Motor neuron (in vitro differentiated cells): Measurements from ENCODE around the gene UGT1A10. TPM values are rescaled to one million over a fixed set of nuclear protein-coding genes. Genes with fewer than 3 reads are reported as not detected.

ENCODE experiments used
- ATAC-seq, 8 experiments: fragments of 200-7000 bp; cut with Tn5 transposase; replicated peaks in 6 of 8; 2 replicates each; pipeline ENCODE4 v1.8.0; 2021; ENCODE audit warnings: mild to moderate bottlenecking in 8 of 8, moderate library complexity in 8 of 8
- H3K27ac ChIP-seq, 2 donors: fragments of 250-450 bp; sonication (Bioruptor Pico); 2 replicates each; pipeline ENCODE4 v1.9.0; 2021; ENCODE audit warnings: antibody characterized with exemption in 2 of 2, mild to moderate bottlenecking in 2 of 2, moderate library complexity in 1 of 2
- H3K4me1 ChIP-seq, 2 donors: fragments of 250-450 bp; sonication (Bioruptor Pico); replicated peaks in 1 of 2; 2 replicates each; pipeline ENCODE4 v1.6.1; 2021; ENCODE audit warnings: antibody characterized with exemption in 2 of 2, mild to moderate bottlenecking in 2 of 2, moderate library complexity in 1 of 2
- H3K4me3 ChIP-seq, 5 donors: fragments of 250-450 bp; sonication (Bioruptor Pico); 2 replicates each; pipeline ENCODE4 v1.9.0; 2021; ENCODE audit warnings: antibody characterized with exemption in 5 of 5, mild to moderate bottlenecking in 5 of 5, moderate library complexity in 4 of 5
- WGBS, 10 experiments: fragments of 450-650 bp; shearing (Covaris generic); methylation state at CpG; one replicate each; pipeline ENCODE4 v1.0.0; 2022; 5-methylcytosine and 5-hydroxymethylcytosine counted together
- in situ Hi-C, 9 experiments: fragments of 400-800 bp; cut with MboI; loops; one replicate each; pipeline ENCODE4 v1.15.0; 2021; ENCODE audit warnings: low sequenced_read_pairs in 9 of 9, low pct_unique_long_range_greater_than_20kb in 2 of 9; ENCODE audit not compliant: unreplicated experiment in 9 of 9
- total RNA-seq, 8 experiments: library from RNA; unstranded; fragments of 300-600 nt; gene quantifications; 2 replicates each; pipeline versions ENCODE4 v1.2.3 to v1.2.4, GENCODE V29; 2022

UGT1A10 gene
- total RNA-seq, 8 experiments from 2014 or later: 0.14 to 11.1 (median 0.40) TPM; not detected in 3

DNA sequence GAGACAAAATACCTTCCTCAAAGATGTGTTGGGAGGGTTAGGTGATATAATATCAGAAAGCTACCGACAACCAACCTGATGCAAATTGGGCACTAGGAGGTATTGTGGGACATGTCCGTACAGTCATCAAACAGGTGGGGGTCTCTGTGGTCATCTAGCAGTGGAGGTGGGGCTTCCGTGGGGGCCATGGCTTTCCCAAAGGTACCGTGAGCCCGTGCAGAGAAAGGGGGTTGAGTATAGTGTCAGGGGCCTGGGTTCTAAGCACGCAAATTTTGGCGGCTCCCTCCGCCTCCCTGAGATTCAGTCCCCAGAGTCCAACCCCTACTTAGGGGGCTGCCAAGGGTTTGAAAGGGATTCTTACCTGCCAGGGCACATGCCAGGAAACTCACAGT, 185.5 kb downstream of the UGT1A10 start:
- WGBS, 10 experiments: 60 to 89% (median 82%) methylated on average over 1 to 7 of the region's 8 CpGs; no CpG with 5 or more reads in 7 of the 10 experiments

DNA sequence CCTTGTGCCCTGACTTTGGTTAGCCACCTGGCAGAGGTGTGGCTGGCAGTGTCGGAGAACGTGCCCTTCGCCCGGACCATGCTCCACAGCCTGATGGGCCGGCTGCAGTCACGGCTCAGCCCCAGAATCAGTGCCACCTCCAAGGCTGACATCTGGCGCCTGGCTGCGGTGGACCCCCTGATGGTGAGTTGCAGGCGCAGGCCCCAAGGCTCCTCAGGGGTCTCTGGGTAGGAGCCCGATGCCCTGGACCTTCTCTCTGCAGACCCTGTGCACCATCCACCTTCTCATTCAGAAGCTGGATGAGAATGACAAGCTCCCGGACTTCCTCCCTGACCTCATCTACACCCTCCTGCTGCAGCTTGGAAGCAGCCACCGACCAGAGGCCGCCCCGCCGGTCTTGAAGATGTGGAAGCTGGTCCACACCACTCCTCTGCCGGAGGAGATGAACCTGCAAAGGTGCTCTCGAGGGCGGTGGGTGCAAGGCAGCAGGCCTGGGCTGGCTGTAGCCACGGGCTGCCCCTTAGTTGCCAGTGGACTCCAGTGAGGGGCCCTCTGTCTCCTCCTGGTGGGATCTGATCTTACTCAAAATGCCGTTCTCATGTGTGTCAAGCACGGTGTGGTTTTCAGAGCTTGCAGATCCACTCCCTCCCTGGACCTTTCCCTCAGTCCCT, 186.0 kb downstream of the UGT1A10 start:
- WGBS, 10 experiments: 63 to 100% (median 92%) methylated on average over 1 to 3 of the region's 21 CpGs; no CpG with 5 or more reads in 5 of the 10 experiments
- no peak overlapping the region for H3K4me3 ChIP-seq
- H3K4me1 ChIP-seq: no peaks in the 10 kb centered on the region
- in situ Hi-C loops: no loop called here
- H3K27ac ChIP-seq: no peak overlapping the region
- no peak for ATAC-seq

More for the DNA sequence above, 185.5 kb downstream of the UGT1A10 start:
- in situ Hi-C loops: no loop called here
- ATAC-seq: no peak
- H3K4me3 ChIP-seq: no peak overlapping the region
- H3K27ac ChIP-seq: no peak overlapping the region
- H3K4me1 ChIP-seq: peaks cover 0 to 2% of the 10 kb centered on the region in 2 donors

Other genes with a start within 250 kb of the UGT1A10 start
- 10 to 100 TPM; 13.4 to 79.9 (median 27.8) TPM for gene USP40, start 69.7 kb upstream of the UGT1A10 start, total RNA-seq
- gene UGT1A8, start 18.8 kb upstream of the UGT1A10 start, total RNA-seq: 1 to 10 TPM in 1 of 8 experiments, under 1 TPM in 2, not detected in 5; 0.09 to 1.4 (median 0.27) TPM
- 1 to 10 TPM in 1 of 8 experiments, under 1 TPM in 3, not detected in 4; 0.19 to 2.3 (median 0.45) TPM for gene UGT1A9, start 35.5 kb downstream of the UGT1A10 start, total RNA-seq
- gene UGT1A7, start 45.5 kb downstream of the UGT1A10 start, total RNA-seq: 10 to 100 TPM in 1 of 8 experiments, 1 to 10 TPM in 2, under 1 TPM in 3, not detected in 2; 0.09 to 41.0 (median 0.82) TPM
- 1 to 10 TPM in 4 of 8 experiments, under 1 TPM in 1, not detected in 3; 0.21 to 6.9 (median 1.2) TPM for gene UGT1A6, start 56.4 kb downstream of the UGT1A10 start, total RNA-seq
- 1 to 10 TPM in 1 of 8 experiments, under 1 TPM in 2, not detected in 5; 0.09 to 1.4 (median 0.47) TPM for gene UGT1A5, start 76.5 kb downstream of the UGT1A10 start, total RNA-seq
- 1 to 10 TPM in 1 of 8 experiments, under 1 TPM in 3, not detected in 4; 0.08 to 2.3 (median 0.24) TPM for gene UGT1A4, start 82.3 kb downstream of the UGT1A10 start, total RNA-seq
- gene UGT1A3, start 92.6 kb downstream of the UGT1A10 start, total RNA-seq: under 1 TPM in 3 of 8 experiments, not detected in 5; 0.24 to 0.76 (median 0.31) TPM
- 1 to 10 TPM in 1 of 8 experiments, under 1 TPM in 4, not detected in 3; 0.09 to 1.6 (median 0.19) TPM for gene UGT1A1, start 123.8 kb downstream of the UGT1A10 start, total RNA-seq
- under 1 TPM in 3 of 8 experiments, not detected in 5; 0.29 to 0.66 (median 0.31) TPM for gene MROH2A, start 141.9 kb downstream of the UGT1A10 start, total RNA-seq
- gene HJURP, start 218.1 kb downstream of the UGT1A10 start, total RNA-seq: 10 to 100 TPM in 3 of 8 experiments, 1 to 10 TPM in 3, under 1 TPM in 2; 0.71 to 27.9 (median 2.4) TPM